A549 (cell line): ENCODE data around the gene FGF5.

Source experiments
- EHF ChIP-seq: fragments of 250-450 bp; sonication (Bioruptor Pico); IDR thresholded peaks from 2 replicates; pipeline ENCODE4 v1.5.0; 2020; ENCODE audit warnings: mild to moderate bottlenecking
- ELK1 ChIP-seq: fragments of 150-350 bp; IDR thresholded peaks from 2 replicates; pipeline ENCODE4 v1.6.1; 2014; ENCODE audit warnings: low read depth, mild to moderate bottlenecking, low read length
- EP300 ChIP-seq, 2 experiments: fragments of >200 bp; sonication (Bioruptor Twin); formaldehyde crosslinking; IDR thresholded peaks; 2 replicates in 1 of 2; 3 replicates in 1 of 2; pipeline ENCODE4 v1.6.1; 2016 to 2017
- ESRRA ChIP-seq: fragments of 150-350 bp; IDR thresholded peaks from 2 replicates; pipeline ENCODE4 v1.6.1; 2014; ENCODE audit warnings: mild to moderate bottlenecking, low read length, borderline replicate concordance
- KDM1A ChIP-seq: fragments of 200-600 bp; sonication (generic); IDR thresholded peaks from 2 replicates; pipeline ENCODE4 v1.6.1; 2016; ENCODE audit warnings: low read depth, mild to moderate bottlenecking
- NR3C1 ChIP-seq: fragments of >200 bp; sonication (Bioruptor Twin); formaldehyde crosslinking; IDR thresholded peaks from 3 replicates; pipeline ENCODE4 v1.6.1; 2017
- PBX3 ChIP-seq: IDR thresholded peaks from 2 replicates; pipeline ENCODE4 v1.6.1; 2012
- POLR2A ChIP-seq: IDR thresholded peaks from 2 replicates; pipeline ENCODE4 v1.6.1; 2012; ENCODE audit warnings: mild to moderate bottlenecking, low read length
- TFCP2L1 ChIP-seq: fragments of 250-450 bp; sonication (Bioruptor Pico); IDR thresholded peaks from 2 replicates; pipeline ENCODE4 v1.5.0; 2021; ENCODE audit warnings: mild to moderate bottlenecking
- TF ChIP-seq, protein P1 (sequence below): fragments of >200 bp; sonication (Bioruptor Twin); formaldehyde crosslinking; IDR thresholded peaks from 3 replicates; pipeline ENCODE4 v1.5.1; 2016
- TF ChIP-seq, protein P2 (sequence below): fragments of 200-600 bp; sonication (generic); IDR thresholded peaks from 2 replicates; pipeline ENCODE4 v1.6.1; 2016; ENCODE audit warnings: antibody characterized with exemption, mild to moderate bottlenecking, moderate library complexity
- TF ChIP-seq, protein P3 (sequence below): IDR thresholded peaks from 2 replicates; pipeline ENCODE4 v1.6.1; 2012

DNA sequence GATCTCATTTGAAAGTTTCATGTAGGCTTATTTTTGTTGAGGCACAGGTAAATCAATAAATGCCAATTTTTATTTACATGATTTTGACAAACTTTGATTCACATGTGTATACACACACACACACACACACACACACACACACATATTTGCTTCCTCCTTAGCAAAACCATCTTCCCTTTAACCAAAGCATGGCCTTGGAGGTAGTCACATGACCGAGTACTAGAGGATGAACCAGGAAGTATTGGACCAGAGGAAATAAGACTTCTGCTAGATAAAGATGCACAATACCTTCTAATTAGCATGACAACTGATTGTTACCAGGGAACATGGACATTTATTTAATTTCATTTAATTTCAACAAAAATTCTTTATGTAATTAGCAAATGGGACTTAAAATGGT lies 45.7 kb downstream of the FGF5 start:
- TF ChIP-seq POLR2A (no peak), PBX3 (no peak), EHF (CRISPR knock-in tag) (no peak), NR3C1 (no peak), ELK1 (no peak), EP300 (IDR thresholded peaks at IDR 0.05) (no peak), KDM1A (no peak), ESRRA (no peak), TFCP2L1 (CRISPR knock-in tag) (no peak)
- TF ChIP-seq, protein P1, sequence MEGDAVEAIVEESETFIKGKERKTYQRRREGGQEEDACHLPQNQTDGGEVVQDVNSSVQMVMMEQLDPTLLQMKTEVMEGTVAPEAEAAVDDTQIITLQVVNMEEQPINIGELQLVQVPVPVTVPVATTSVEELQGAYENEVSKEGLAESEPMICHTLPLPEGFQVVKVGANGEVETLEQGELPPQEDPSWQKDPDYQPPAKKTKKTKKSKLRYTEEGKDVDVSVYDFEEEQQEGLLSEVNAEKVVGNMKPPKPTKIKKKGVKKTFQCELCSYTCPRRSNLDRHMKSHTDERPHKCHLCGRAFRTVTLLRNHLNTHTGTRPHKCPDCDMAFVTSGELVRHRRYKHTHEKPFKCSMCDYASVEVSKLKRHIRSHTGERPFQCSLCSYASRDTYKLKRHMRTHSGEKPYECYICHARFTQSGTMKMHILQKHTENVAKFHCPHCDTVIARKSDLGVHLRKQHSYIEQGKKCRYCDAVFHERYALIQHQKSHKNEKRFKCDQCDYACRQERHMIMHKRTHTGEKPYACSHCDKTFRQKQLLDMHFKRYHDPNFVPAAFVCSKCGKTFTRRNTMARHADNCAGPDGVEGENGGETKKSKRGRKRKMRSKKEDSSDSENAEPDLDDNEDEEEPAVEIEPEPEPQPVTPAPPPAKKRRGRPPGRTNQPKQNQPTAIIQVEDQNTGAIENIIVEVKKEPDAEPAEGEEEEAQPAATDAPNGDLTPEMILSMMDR, result no peak
- TF ChIP-seq, protein P2, sequence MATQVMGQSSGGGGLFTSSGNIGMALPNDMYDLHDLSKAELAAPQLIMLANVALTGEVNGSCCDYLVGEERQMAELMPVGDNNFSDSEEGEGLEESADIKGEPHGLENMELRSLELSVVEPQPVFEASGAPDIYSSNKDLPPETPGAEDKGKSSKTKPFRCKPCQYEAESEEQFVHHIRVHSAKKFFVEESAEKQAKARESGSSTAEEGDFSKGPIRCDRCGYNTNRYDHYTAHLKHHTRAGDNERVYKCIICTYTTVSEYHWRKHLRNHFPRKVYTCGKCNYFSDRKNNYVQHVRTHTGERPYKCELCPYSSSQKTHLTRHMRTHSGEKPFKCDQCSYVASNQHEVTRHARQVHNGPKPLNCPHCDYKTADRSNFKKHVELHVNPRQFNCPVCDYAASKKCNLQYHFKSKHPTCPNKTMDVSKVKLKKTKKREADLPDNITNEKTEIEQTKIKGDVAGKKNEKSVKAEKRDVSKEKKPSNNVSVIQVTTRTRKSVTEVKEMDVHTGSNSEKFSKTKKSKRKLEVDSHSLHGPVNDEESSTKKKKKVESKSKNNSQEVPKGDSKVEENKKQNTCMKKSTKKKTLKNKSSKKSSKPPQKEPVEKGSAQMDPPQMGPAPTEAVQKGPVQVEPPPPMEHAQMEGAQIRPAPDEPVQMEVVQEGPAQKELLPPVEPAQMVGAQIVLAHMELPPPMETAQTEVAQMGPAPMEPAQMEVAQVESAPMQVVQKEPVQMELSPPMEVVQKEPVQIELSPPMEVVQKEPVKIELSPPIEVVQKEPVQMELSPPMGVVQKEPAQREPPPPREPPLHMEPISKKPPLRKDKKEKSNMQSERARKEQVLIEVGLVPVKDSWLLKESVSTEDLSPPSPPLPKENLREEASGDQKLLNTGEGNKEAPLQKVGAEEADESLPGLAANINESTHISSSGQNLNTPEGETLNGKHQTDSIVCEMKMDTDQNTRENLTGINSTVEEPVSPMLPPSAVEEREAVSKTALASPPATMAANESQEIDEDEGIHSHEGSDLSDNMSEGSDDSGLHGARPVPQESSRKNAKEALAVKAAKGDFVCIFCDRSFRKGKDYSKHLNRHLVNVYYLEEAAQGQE, result no peak
- TF ChIP-seq, protein P3, sequence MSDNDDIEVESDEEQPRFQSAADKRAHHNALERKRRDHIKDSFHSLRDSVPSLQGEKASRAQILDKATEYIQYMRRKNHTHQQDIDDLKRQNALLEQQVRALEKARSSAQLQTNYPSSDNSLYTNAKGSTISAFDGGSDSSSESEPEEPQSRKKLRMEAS, result no peak
